GM21423 (cell line): ENCODE measurements around the gene KRTAP5-9.
"Not testable (repeated sequence)": the region's sequence is repeated elsewhere in the genome, so short reads cannot be mapped to it uniquely, and the experiment has no call there.

ENCODE experiments used
- ATAC-seq: cut with Tn5 transposase; IDR thresholded peaks from one replicate; pipeline ENCODE4 v1.9.1; 2021; ENCODE audit warnings: mild to moderate bottlenecking, moderate library complexity; ENCODE audit not compliant: unreplicated experiment

Gene KRTAP5-9

GRCh38 chr11:71557257-71557656 is 9.0 kb downstream of the KRTAP5-9 start:
- ATAC-seq: no peak

GRCh38 chr11:71558996-71559395 is 10.8 kb downstream of the KRTAP5-9 start:
- ATAC-seq: no peak

- ATAC-seq: no peak
Measured at GRCh38 chr11:71562120-71562519, 13.9 kb downstream of the KRTAP5-9 start.

- ATAC-seq: no peak
Measured at GRCh38 chr11:71563406-71563805, 15.2 kb downstream of the KRTAP5-9 start.

GRCh38 chr11:71564430-71564829 is 16.2 kb downstream of the KRTAP5-9 start:
- no peak for ATAC-seq

GRCh38 chr11:71565263-71565662 is 17.0 kb downstream of the KRTAP5-9 start, which contains the start of gene KRTAP5-10:
TSS of gene KRTAP5-10 (plus strand) at chr11:71565563. CDS start at chr11:71565588, 25 bp downstream.
- ATAC-seq: no peak

- ATAC-seq: no peak
Measured at GRCh38 chr11:71566081-71566620, 17.9 kb downstream of the KRTAP5-9 start.

- not testable (repeated sequence) for ATAC-seq
Measured at GRCh38 chr11:71566626-71567599, 18.7 kb downstream of the KRTAP5-9 start.

GRCh38 chr11:71567633-71568032 is 19.4 kb downstream of the KRTAP5-9 start:
- not testable (repeated sequence) for ATAC-seq

- ATAC-seq: no peak
Measured at GRCh38 chr11:71568704-71569349, 20.6 kb downstream of the KRTAP5-9 start.

- not testable (repeated sequence) for ATAC-seq
Measured at GRCh38 chr11:71571101-71571850, 23.1 kb downstream of the KRTAP5-9 start.

- ATAC-seq: no peak
Measured at GRCh38 chr11:71572811-71573210, 24.6 kb downstream of the KRTAP5-9 start.

- no peak for ATAC-seq
Measured at GRCh38 chr11:71574418-71574817, 26.2 kb downstream of the KRTAP5-9 start.

GRCh38 chr11:71575723-71576424 is 27.7 kb downstream of the KRTAP5-9 start:
- no peak for ATAC-seq

GRCh38 chr11:71576688-71577465 is 28.7 kb downstream of the KRTAP5-9 start:
- ATAC-seq: not testable (repeated sequence)

GRCh38 chr11:71577469-71578004 is 29.3 kb downstream of the KRTAP5-9 start:
- ATAC-seq: no peak

- not testable (repeated sequence) for ATAC-seq
Measured at GRCh38 chr11:71579513-71579912, 31.3 kb downstream of the KRTAP5-9 start.

GRCh38 chr11:71580057-71581003 is 32.1 kb downstream of the KRTAP5-9 start:
- no peak for ATAC-seq
